ENCODE measurements around the gene GABRG3.

GRCh38 chr15:27235681-27236080, 264.7 kb downstream of the GABRG3 start:
- TF ChIP-seq ZNF274 (IDR thresholded peaks at IDR 0.05; ENCODE audit: low read depth, low read length), result no peak
- TF ChIP-seq YY1 (IDR thresholded peaks at IDR 0.05; ENCODE audit: insufficient read depth, insufficient read length), result no peak
- no peak for TF ChIP-seq SUZ12 (IDR thresholded peaks at IDR 0.05; ENCODE audit: extremely low read depth, insufficient read depth, insufficient read length)
